ENCODE data around the gene PSD2.

The PSD2 gene

GRCh38 chr5:139855451-139855850, 59.8 kb downstream of the PSD2 start:
- in situ Hi-C loops (cut with MboI; ENCODE audit: low sequenced_read_pairs, unreplicated experiment) = loop anchor here (10.0 kb wide), 1 partner anchor 71 kb away; no protein-coding TSS in a partner anchor
- no peak for TF ChIP-seq CTCF (IDR thresholded peaks at IDR 0.05; ENCODE audit: borderline replicate concordance, control extremely low read depth, extremely low read depth, insufficient read depth, missing control alignments)
- no peak for DNase-seq (ENCODE audit: low spot score)

- no peak for TF ChIP-seq CTCF (IDR thresholded peaks at IDR 0.05; ENCODE audit: borderline replicate concordance, control extremely low read depth, extremely low read depth, insufficient read depth, missing control alignments)
- no peak for DNase-seq (ENCODE audit: low spot score)
- in situ Hi-C loops (cut with MboI; ENCODE audit: low sequenced_read_pairs, unreplicated experiment) = loop anchor here (10.0 kb wide), 1 partner anchor 71 kb away; no protein-coding TSS in a partner anchor
These were observed 60.4 kb downstream of the PSD2 start for GRCh38 chr5:139855946-139856540.

GRCh38 chr5:139856714-139857113, 61.1 kb downstream of the PSD2 start:
- DNase-seq (ENCODE audit: low spot score) = no peak
- TF ChIP-seq CTCF (IDR thresholded peaks at IDR 0.05; ENCODE audit: borderline replicate concordance, control extremely low read depth, extremely low read depth, insufficient read depth, missing control alignments) = no peak
- in situ Hi-C loops (cut with MboI; ENCODE audit: low sequenced_read_pairs, unreplicated experiment) = loop anchor here (10.0 kb wide), 1 partner anchor 72 kb away; no protein-coding TSS in a partner anchor

GRCh38 chr5:139859013-139859412, 63.4 kb downstream of the PSD2 start:
- in situ Hi-C loops (cut with MboI; ENCODE audit: low sequenced_read_pairs, unreplicated experiment) = loop anchor here (10.0 kb wide), 1 partner anchor 74 kb away; no protein-coding TSS in a partner anchor
- DNase-seq (ENCODE audit: low spot score) = no peak
- TF ChIP-seq CTCF (IDR thresholded peaks at IDR 0.05; ENCODE audit: borderline replicate concordance, control extremely low read depth, extremely low read depth, insufficient read depth, missing control alignments) = no peak

GRCh38 chr5:139861021-139861888, 65.6 kb downstream of the PSD2 start:
- no peak for DNase-seq (ENCODE audit: low spot score)
- in situ Hi-C loops (cut with MboI; ENCODE audit: low sequenced_read_pairs, unreplicated experiment) = no loop called here
- no peak for TF ChIP-seq CTCF (IDR thresholded peaks at IDR 0.05; ENCODE audit: borderline replicate concordance, control extremely low read depth, extremely low read depth, insufficient read depth, missing control alignments)

- DNase-seq (ENCODE audit: low spot score) = no peak
- no peak for TF ChIP-seq CTCF (IDR thresholded peaks at IDR 0.05; ENCODE audit: borderline replicate concordance, control extremely low read depth, extremely low read depth, insufficient read depth, missing control alignments)
- in situ Hi-C loops (cut with MboI; ENCODE audit: low sequenced_read_pairs, unreplicated experiment) = no loop called here
These were observed 66.2 kb downstream of the PSD2 start for GRCh38 chr5:139861889-139862207.

Measured in GM13976 (cell line).